Upper lobe of left lung (tissue), 6 donors: ENCODE data around the gene NDUFA8. TPM values are rescaled to one million over a fixed set of nuclear protein-coding genes. Genes with fewer than 3 reads are reported as not detected.
"Not testable (repeated sequence)": the region's sequence is repeated elsewhere in the genome, so short reads cannot be mapped to it uniquely, and the experiment has no call there.

Source experiments
- ATAC-seq, 2 donors: fragments of 200-7000 bp; cut with Tn5 transposase; one replicate each; pipeline ENCODE4 v1.9.1; 2022; ENCODE audit warnings: mild to moderate bottlenecking in 2 of 2, moderate library complexity in 2 of 2; ENCODE audit not compliant: low FRiP score in 2 of 2
- DNase-seq, 2 donors: peaks; one replicate each; pipeline ENCODE4 v3.0.0-alpha.2; 2019 to 2020
- H3K27ac ChIP-seq, 4 donors: fragments of 200-600 bp; sonication (generic); one replicate each; pipeline ENCODE4 v1.5.1; 2016 to 2019
- H3K27me3 ChIP-seq, 4 donors: fragments of 200-600 bp; sonication (generic); one replicate each; pipeline ENCODE4 v1.5.1; 2017 to 2019
- H3K36me3 ChIP-seq, 4 donors: fragments of 200-600 bp; sonication (generic); one replicate each; pipeline ENCODE4 v1.5.1; 2016 to 2019
- H3K4me1 ChIP-seq, 4 donors: fragments of 200-600 bp; sonication (generic); one replicate each; pipeline ENCODE4 v1.5.1; 2018 to 2019
- H3K4me3 ChIP-seq, 4 donors: fragments of 200-600 bp; sonication (generic); one replicate each; pipeline ENCODE4 v1.5.1; 2017 to 2019; ENCODE audit warnings: mild to moderate bottlenecking in 2 of 4, moderate library complexity in 1 of 4
- H3K9me3 ChIP-seq, 4 donors: fragments of 200-600 bp; sonication (generic); one replicate each; pipeline ENCODE4 v1.5.1; 2018 to 2019
- CTCF ChIP-seq, 6 experiments: fragments of 450-650 bp in 4 of 6; fragments of 200-600 bp in 2 of 6; sonication (generic) in 2 of 6; IDR thresholded peaks; one replicate each; pipeline ENCODE4 v1.5.1; 2016 to 2019; ENCODE audit warnings: antibody characterized with exemption in 6 of 6
- EP300 ChIP-seq, 4 donors: sonication (generic); formaldehyde crosslinking; IDR thresholded peaks; one replicate each; pipeline ENCODE4 v1.5.1; 2017; ENCODE audit warnings: antibody characterized with exemption in 4 of 4, control low read depth in 2 of 4
- POLR2A ChIP-seq, 4 donors: fragments of 450-650 bp; IDR thresholded peaks; one replicate each; pipeline ENCODE4 v1.5.1; 2016 to 2017; ENCODE audit warnings: antibody characterized with exemption in 4 of 4, mild to moderate bottlenecking in 2 of 4
- POLR2AphosphoS5 ChIP-seq, 2 donors: sonication (generic); formaldehyde crosslinking; IDR thresholded peaks; one replicate each; pipeline ENCODE4 v1.5.1; 2017; ENCODE audit warnings: antibody characterized with exemption in 2 of 2
- WGBS, 2 donors: methylation state at CpG; one replicate each; pipeline ENCODE4 v1.1.5; 2017 to 2018; 5-methylcytosine and 5-hydroxymethylcytosine counted together
- total RNA-seq, 6 donors: library from RNA; depleted of rRNA in 4 of 6; stranded (reverse); fragments of >200 nt in 4 of 6; gene quantifications; one replicate each; pipeline versions ENCODE4 v1.1.0 to v1.2.1, GENCODE V29; 2016 to 2021
- donor health status: DM: no; HTN: no; CAD: no; lungs with moderate emphysema.
- donor health status: DM: no; HTN: yes; CAD: no; lungs with severe emphysema.

Gene NDUFA8
- total RNA-seq, 6 donors from 2014 or later, result 25.6 to 46.5 (median 35.5) TPM

GRCh38 chr9:122118343-122119165 is 41.0 kb downstream of the NDUFA8 start:
- Histone ChIP-seq H3K4me3 (no peak overlapping the region), H3K36me3 (no peaks in the 10 kb centered on the region), H3K27ac (no peak overlapping the region), H3K9me3 (no peaks in the 10 kb centered on the region), H3K27me3 (no peaks in the 10 kb centered on the region), H3K4me1 (peaks cover 0 to 3% (median 0%) of the 10 kb centered on the region in 4 donors)
- DNase-seq (no peak), ATAC-seq (no peak)
- TF ChIP-seq EP300 (IDR thresholded peaks at IDR 0.05), result no peak
- no peak for TF ChIP-seq POLR2AphosphoS5 (IDR thresholded peaks at IDR 0.05)
- no peak for TF ChIP-seq POLR2A (IDR thresholded peaks at IDR 0.05)
- TF ChIP-seq CTCF (IDR thresholded peaks at IDR 0.05), result no peak
- WGBS, 2 donors, result 78 to 85% methylated on average over 5 of the region's 5 CpGs

- not testable (repeated sequence) for H3K36me3 ChIP-seq, H3K27ac ChIP-seq, H3K9me3 ChIP-seq, H3K4me1 ChIP-seq, DNase-seq, ATAC-seq, H3K4me3 ChIP-seq, H3K27me3 ChIP-seq
- 68 to 76% methylated on average over 8 to 9 of the region's 9 CpGs for WGBS, 2 donors
Observed at GRCh38 chr9:122117241-122117640, 42.3 kb downstream of the NDUFA8 start.

- Histone ChIP-seq H3K27ac (no peak overlapping the region), H3K36me3 (no peaks in the 10 kb centered on the region), H3K9me3 (no peaks in the 10 kb centered on the region), H3K27me3 (no peaks in the 10 kb centered on the region), H3K4me1 (no peaks in the 10 kb centered on the region), H3K4me3 (no peak overlapping the region)
- ATAC-seq (no peak), DNase-seq (no peak)
- 88 to 93% methylated on average over 7 to 10 of the region's 10 CpGs for WGBS, 2 donors
- no peak for TF ChIP-seq EP300 (IDR thresholded peaks at IDR 0.05)
Observed at GRCh38 chr9:122116448-122117173, 43.0 kb downstream of the NDUFA8 start.

GRCh38 chr9:122116040-122116439 is 43.5 kb downstream of the NDUFA8 start:
- no peak for DNase-seq
- H3K27me3 ChIP-seq, result no peaks in the 10 kb centered on the region
- no peak for ATAC-seq
- H3K4me3 ChIP-seq, result no peak overlapping the region
- no peak overlapping the region for H3K27ac ChIP-seq
- no peak for TF ChIP-seq POLR2AphosphoS5 (IDR thresholded peaks at IDR 0.05)
- no peak for TF ChIP-seq POLR2A (IDR thresholded peaks at IDR 0.05)
- no peak for TF ChIP-seq EP300 (IDR thresholded peaks at IDR 0.05)
- TF ChIP-seq CTCF (IDR thresholded peaks at IDR 0.05), result no peak
- no peaks in the 10 kb centered on the region for H3K4me1 ChIP-seq
- H3K36me3 ChIP-seq, result no peaks in the 10 kb centered on the region
- WGBS, 2 donors, result 75 to 76% methylated on average over 2 to 4 of the region's 4 CpGs
- no peaks in the 10 kb centered on the region for H3K9me3 ChIP-seq

- WGBS, 2 donors, result 64 to 79% methylated on average over 9 to 12 of the region's 12 CpGs
- Histone ChIP-seq H3K9me3 (no peaks in the 10 kb centered on the region), H3K27ac (no peak overlapping the region), H3K4me3 (no peak overlapping the region), H3K36me3 (no peaks in the 10 kb centered on the region), H3K27me3 (no peaks in the 10 kb centered on the region), H3K4me1 (no peaks in the 10 kb centered on the region)
- ATAC-seq, result no peak
- TF ChIP-seq EP300 (IDR thresholded peaks at IDR 0.05) (no peak), POLR2A (IDR thresholded peaks at IDR 0.05) (no peak), CTCF (IDR thresholded peaks at IDR 0.05) (no peak), POLR2AphosphoS5 (IDR thresholded peaks at IDR 0.05) (no peak)
- DNase-seq, result peak in 1 of 2 donors; percentile 43
Observed at GRCh38 chr9:122115176-122116035, 44.2 kb downstream of the NDUFA8 start.
